Large intestine (tissue), 3 donors: ENCODE results near the gene TUBB1. TPM values are rescaled to one million over a fixed set of nuclear protein-coding genes. Genes with fewer than 3 reads are reported as not detected.
"Not testable (repeated sequence)": the region's sequence is repeated elsewhere in the genome, so short reads cannot be mapped to it uniquely, and the experiment has no call there.

Source experiments
- DNase-seq, 2 donors: peaks; one replicate each; pipeline versions ENCODE4 v3.0.0 to v3.0.0-alpha.2; 2013
- H3K27ac ChIP-seq: one replicate; pipeline ENCODE4 v1.5.1; 2013; ENCODE audit warnings: low read length
- H3K27me3 ChIP-seq: 2 replicates; pipeline ENCODE4 v1.6.1; 2013; ENCODE audit warnings: low read length; ENCODE audit not compliant: control insufficient read depth, insufficient read depth
- H3K36me3 ChIP-seq: 2 replicates; pipeline ENCODE4 v1.6.1; 2013; ENCODE audit warnings: low read length; ENCODE audit not compliant: control insufficient read depth, insufficient read depth
- H3K4me1 ChIP-seq: one replicate; pipeline ENCODE4 v1.6.1; 2013; ENCODE audit warnings: low read length; ENCODE audit not compliant: control insufficient read depth, insufficient read depth
- H3K4me3 ChIP-seq: one replicate; pipeline ENCODE4 v1.5.1; 2013; ENCODE audit warnings: low read length
- H3K9me3 ChIP-seq: one replicate; pipeline ENCODE4 v1.6.1; 2013; ENCODE audit warnings: mild to moderate bottlenecking, low read depth, low read length, moderate library complexity; ENCODE audit not compliant: control insufficient read depth
- WGBS: methylation state at CpG from one replicate; pipeline ENCODE4 v1.1.5; 2013; ENCODE audit warnings: low lambda C conversion rate; ENCODE audit not compliant: insufficient coverage; 5-methylcytosine and 5-hydroxymethylcytosine counted together
- polyA plus RNA-seq: library from polyadenylated mRNA; unstranded; fragments of 120-200 nt; gene quantifications from one replicate; pipeline ENCODE4 v1.2.1, GENCODE V29; 2013

The TUBB1 gene
- polyA plus RNA-seq, 1 donor: 0.52 TPM

- H3K27ac ChIP-seq: no peak within 1 kb of the TSS
- peak; percentile 83 to 89 for DNase-seq
- peaks cover 4% of the 10 kb centered on the region for H3K9me3 ChIP-seq
- H3K4me3 ChIP-seq: peak within 1 kb of the TSS; percentile 57
- WGBS: no CpG with 5 or more reads among the region's 109 CpGs
- peaks cover 4% of the 10 kb centered on the region for H3K4me1 ChIP-seq
- H3K27me3 ChIP-seq: no peaks in the 10 kb centered on the region
- peaks cover 4% of the 10 kb centered on the region for H3K36me3 ChIP-seq
Observed at GRCh38 chr20:58980711-58981627, 38.3 kb upstream of the TUBB1 start, which contains the start of gene NELFCD. NELFCD (plus strand) TSS chr20:58981256; CDS start chr20:58981310, 54 bp downstream.

- H3K36me3 ChIP-seq: peaks cover 10% of the 10 kb centered on the region
- no peaks in the 10 kb centered on the region for H3K9me3 ChIP-seq
- no CpG with 5 or more reads among the region's 29 CpGs for WGBS
- H3K4me3 ChIP-seq: peak overlapping the region; percentile 57
- H3K27ac ChIP-seq: no peak overlapping the region
- H3K4me1 ChIP-seq: peaks cover 4% of the 10 kb centered on the region
- peak in 1 of 2 donors; percentile 66 for DNase-seq
- H3K27me3 ChIP-seq: no peaks in the 10 kb centered on the region
Observed at GRCh38 chr20:58981628-58982364, 37.4 kb upstream of the TUBB1 start.

- Histone ChIP-seq H3K4me1 (peaks cover 4% of the 10 kb centered on the region), H3K27me3 (no peaks in the 10 kb centered on the region), H3K36me3 (peaks cover 18% of the 10 kb centered on the region), H3K4me3 (no peak overlapping the region), H3K27ac (no peak overlapping the region), H3K9me3 (no peaks in the 10 kb centered on the region)
- no peak for DNase-seq
- no CpG with 5 or more reads among the region's 12 CpGs for WGBS
Observed at GRCh38 chr20:58982406-58983114, 36.7 kb upstream of the TUBB1 start.

- H3K4me3 ChIP-seq, H3K27ac ChIP-seq, H3K4me1 ChIP-seq, DNase-seq, H3K27me3 ChIP-seq, H3K9me3 ChIP-seq: not testable (repeated sequence)
- no CpG with 5 or more reads among the region's 12 CpGs for WGBS
- peaks cover 23% of the 10 kb centered on the region for H3K36me3 ChIP-seq
Observed at GRCh38 chr20:58983115-58983468, 36.1 kb upstream of the TUBB1 start.

GRCh38 chr20:58984691-58985090 lies 34.5 kb upstream of the TUBB1 start:
- Histone ChIP-seq H3K9me3 (no peaks in the 10 kb centered on the region), H3K4me1 (peaks cover 4% of the 10 kb centered on the region), H3K4me3 (no peak overlapping the region), H3K27ac (no peak overlapping the region), H3K36me3 (peaks cover 39% of the 10 kb centered on the region), H3K27me3 (no peaks in the 10 kb centered on the region)
- no peak for DNase-seq
- WGBS: 100% methylated on average over 1 of the region's 6 CpGs

GRCh38 chr20:58985656-58986055 lies 33.6 kb upstream of the TUBB1 start:
- Histone ChIP-seq H3K36me3 (peaks cover 48% of the 10 kb centered on the region), H3K27ac (no peak overlapping the region), H3K9me3 (no peaks in the 10 kb centered on the region), H3K4me3 (no peak overlapping the region), H3K27me3 (no peaks in the 10 kb centered on the region), H3K4me1 (peaks cover 4% of the 10 kb centered on the region)
- WGBS: no CpG with 5 or more reads among the region's 5 CpGs
- DNase-seq: no peak

GRCh38 chr20:58986286-58986967 lies 32.8 kb upstream of the TUBB1 start:
- 100% methylated on average over 1 of the region's 9 CpGs for WGBS
- H3K27me3 ChIP-seq: no peaks in the 10 kb centered on the region

GRCh38 chr20:58986968-58987517 lies 32.2 kb upstream of the TUBB1 start:
- Histone ChIP-seq H3K36me3 (peaks cover 60% of the 10 kb centered on the region), H3K4me3 (no peak overlapping the region)
- 70% methylated on average over 3 of the region's 8 CpGs for WGBS

More at GRCh38 chr20:58986286-58986967, 32.8 kb upstream of the TUBB1 start:
- Histone ChIP-seq H3K36me3 (peaks cover 55% of the 10 kb centered on the region), H3K4me1 (peaks cover 4% of the 10 kb centered on the region), H3K4me3 (no peak overlapping the region), H3K27ac (no peak overlapping the region), H3K9me3 (no peaks in the 10 kb centered on the region)
- no peak for DNase-seq

GRCh38 chr20:58987790-58988564 lies 31.3 kb upstream of the TUBB1 start:
- no CpG with 5 or more reads among the region's 9 CpGs for WGBS
- Histone ChIP-seq H3K27ac (no peak overlapping the region), H3K36me3 (peaks cover 69% of the 10 kb centered on the region), H3K4me3 (no peak overlapping the region), H3K27me3 (no peaks in the 10 kb centered on the region), H3K4me1 (no peaks in the 10 kb centered on the region), H3K9me3 (no peaks in the 10 kb centered on the region)
- DNase-seq: no peak

More at GRCh38 chr20:58986968-58987517, 32.2 kb upstream of the TUBB1 start:
- no peak for DNase-seq
- H3K27me3 ChIP-seq: no peaks in the 10 kb centered on the region
- no peaks in the 10 kb centered on the region for H3K9me3 ChIP-seq
- H3K27ac ChIP-seq: no peak overlapping the region
- peaks cover 4% of the 10 kb centered on the region for H3K4me1 ChIP-seq
